Left lung (tissue), 10 donors: ENCODE results near the gene GATA1. TPM values are rescaled to one million over a fixed set of nuclear protein-coding genes. Genes with fewer than 3 reads are reported as not detected.

Experiments
- ATAC-seq: fragments of 200-7000 bp; cut with Tn5 transposase; one replicate; pipeline ENCODE4 v1.9.1; 2020; ENCODE audit warnings: moderate library complexity
- DNase-seq, 4 donors: peaks; one replicate each; pipeline ENCODE4 v3.0.0-alpha.2; 2013 to 2020
- H3K27ac ChIP-seq, 2 donors: fragments of 200-600 bp; sonication (generic) in 1 of 2; one replicate each; pipeline versions ENCODE4 v1.5.0 to v1.8.0; 2020 to 2021
- H3K27me3 ChIP-seq, 2 donors: fragments of 200-600 bp; sonication (generic) in 1 of 2; one replicate each; pipeline versions ENCODE4 v1.5.0 to v1.8.0; 2020 to 2021
- H3K36me3 ChIP-seq, 2 donors: fragments of 200-600 bp; sonication (generic) in 1 of 2; one replicate each; pipeline versions ENCODE4 v1.5.0 to v1.8.0; 2020 to 2021
- H3K4me1 ChIP-seq, 2 donors: fragments of 200-600 bp; one replicate each; pipeline ENCODE4 v1.8.0; 2021
- H3K4me3 ChIP-seq, 2 donors: fragments of 200-600 bp; sonication (generic) in 1 of 2; one replicate each; pipeline versions ENCODE4 v1.5.0 to v1.8.0; 2020 to 2021; ENCODE audit warnings: mild to moderate bottlenecking in 1 of 2
- H3K9me3 ChIP-seq, 2 donors: fragments of 200-600 bp; sonication (generic) in 1 of 2; one replicate each; pipeline versions ENCODE4 v1.5.0 to v1.8.0; 2020 to 2021
- CTCF ChIP-seq, 2 donors: fragments of 200-600 bp; sonication (generic) in 1 of 2; IDR thresholded peaks; one replicate each; pipeline versions ENCODE4 v1.5.0 to v1.8.0; 2021; ENCODE audit warnings: antibody characterized with exemption in 2 of 2
- intact Hi-C, 2 donors: fragments of 100-400 bp; cut with DNase I; formaldehyde crosslinking; loops; one replicate each; pipeline versions ENCODE4 v1.11.2 to v1.14.2; 2022
- polyA plus RNA-seq, 6 donors: library from polyadenylated mRNA; unstranded; fragments of 120-200 nt; gene quantifications; one replicate each; pipeline ENCODE4 v1.2.1, GENCODE V29; 2013; ENCODE audit not compliant: insufficient read length in 6 of 6
- total RNA-seq, 2 donors: library from RNA; stranded (reverse); fragmentation: NEBNext Ultra II Directional; extraction: Animal tissue kit (Norgen Biotek cat#: 25700); gene quantifications; one replicate each; pipeline ENCODE4 v1.2.1, GENCODE V29; 2021
- donor health status: DM: no; HTN: yes; CAD: no.
- donor health status: DM: no; HTN: no; CAD: no.

GATA1 gene
- total and polyA plus RNA-seq, 8 donors: 0.47 to 1.3 (median 0.77) TPM

- TF ChIP-seq CTCF (IDR thresholded peaks at IDR 0.05): no peak
- Histone ChIP-seq H3K36me3 (no peaks in the 10 kb centered on the region), H3K9me3 (no peaks in the 10 kb centered on the region), H3K4me1 (peaks cover 0 to 4% of the 10 kb centered on the region in 2 donors), H3K4me3 (no peak overlapping the region), H3K27me3 (peaks cover 4 to 27% of the 10 kb centered on the region in 2 donors), H3K27ac (no peak overlapping the region)
- ATAC-seq (no peak), DNase-seq (no peak)
- intact Hi-C loops: no loop called here
These were observed 53.3 kb downstream of the GATA1 start for GRCh38 chrX:48839686-48840085.

Other genes starting within 250 kb of the GATA1 start
- gene TBC1D25, start 246.9 kb upstream of the GATA1 start, total RNA-seq: 10 to 100 TPM; 11.8 to 15.2 TPM
- 10 to 100 TPM in 2 of 6 donors, 1 to 10 TPM in 4; 8.7 to 10.9 (median 9.4) TPM for gene TBC1D25, start 246.9 kb upstream of the GATA1 start, polyA plus RNA-seq
- gene RBM3, start 212.1 kb upstream of the GATA1 start, total RNA-seq: 100 to 1,000 TPM in 1 of 2 donors, 10 to 100 TPM in 1; 82.3 to 217 TPM
- 100 to 1,000 TPM; 350 to 454 (median 390) TPM for gene RBM3, start 212.1 kb upstream of the GATA1 start, polyA plus RNA-seq
- 100 to 1,000 TPM; 108 to 114 TPM for gene WDR13, start 189.1 kb upstream of the GATA1 start, total RNA-seq
- gene WDR13, start 189.1 kb upstream of the GATA1 start, polyA plus RNA-seq: 100 to 1,000 TPM in 5 of 6 donors, 10 to 100 TPM in 1; 97.5 to 145 (median 112) TPM
- gene WAS, start 102.8 kb upstream of the GATA1 start, total RNA-seq: 10 to 100 TPM; 16.4 to 49.1 TPM
- gene WAS, start 102.8 kb upstream of the GATA1 start, polyA plus RNA-seq: 1 to 10 TPM; 4.1 to 5.1 (median 4.3) TPM
- gene SUV39H1, start 89.9 kb upstream of the GATA1 start, total RNA-seq: 1 to 10 TPM; 5.0 to 6.2 TPM
- gene SUV39H1, start 89.9 kb upstream of the GATA1 start, polyA plus RNA-seq: 1 to 10 TPM; 6.0 to 8.4 (median 6.7) TPM
- 1 to 10 TPM in 1 of 2 donors, under 1 TPM in 1; 0.84 to 2.5 TPM for gene GLOD5, start 24.8 kb upstream of the GATA1 start, total RNA-seq
- 1 to 10 TPM; 1.3 to 2.3 (median 1.6) TPM for gene GLOD5, start 24.8 kb upstream of the GATA1 start, polyA plus RNA-seq
- 10 to 100 TPM; 76.7 to 82.9 TPM for gene HDAC6, start 15.5 kb downstream of the GATA1 start, total RNA-seq
- gene HDAC6, start 15.5 kb downstream of the GATA1 start, polyA plus RNA-seq: 100 to 1,000 TPM; 149 to 199 (median 166) TPM
- gene ERAS, start 39.9 kb downstream of the GATA1 start, total RNA-seq: not detected
- gene ERAS, start 39.9 kb downstream of the GATA1 start, polyA plus RNA-seq: under 1 TPM in 5 of 6 donors, not detected in 1; 0.14 to 0.52 (median 0.26) TPM
- gene PCSK1N, start 49.0 kb downstream of the GATA1 start, total RNA-seq: 1 to 10 TPM; 2.3 to 3.9 TPM
- gene PCSK1N, start 49.0 kb downstream of the GATA1 start, polyA plus RNA-seq: 1 to 10 TPM; 1.4 to 4.9 (median 3.4) TPM
- gene TIMM17B, start 111.2 kb downstream of the GATA1 start, total RNA-seq: 10 to 100 TPM; 36.7 to 41.0 TPM
- gene TIMM17B, start 111.2 kb downstream of the GATA1 start, polyA plus RNA-seq: 10 to 100 TPM; 29.5 to 36.0 (median 33.4) TPM
- gene PQBP1, start 111.3 kb downstream of the GATA1 start, total RNA-seq: 10 to 100 TPM; 56.3 to 68.2 TPM
- gene PQBP1, start 111.3 kb downstream of the GATA1 start, polyA plus RNA-seq: 10 to 100 TPM; 74.0 to 84.6 (median 79.8) TPM
- 10 to 100 TPM; 38.0 to 39.4 TPM for gene SLC35A2, start 125.1 kb downstream of the GATA1 start, total RNA-seq
- gene SLC35A2, start 125.1 kb downstream of the GATA1 start, polyA plus RNA-seq: 10 to 100 TPM; 21.5 to 27.2 (median 22.6) TPM
- 10 to 100 TPM; 14.2 to 17.7 TPM for gene PIM2, start 132.4 kb downstream of the GATA1 start, total RNA-seq
- 1 to 10 TPM; 4.6 to 8.3 (median 5.0) TPM for gene PIM2, start 132.4 kb downstream of the GATA1 start, polyA plus RNA-seq
- 10 to 100 TPM; 38.1 to 41.7 TPM for gene OTUD5, start 171.0 kb downstream of the GATA1 start, total RNA-seq
- 10 to 100 TPM; 56.4 to 60.4 (median 59.6) TPM for gene OTUD5, start 171.0 kb downstream of the GATA1 start, polyA plus RNA-seq
- 1 to 10 TPM; 2.3 to 4.3 TPM for gene KCND1, start 185.3 kb downstream of the GATA1 start, total RNA-seq
- gene KCND1, start 185.3 kb downstream of the GATA1 start, polyA plus RNA-seq: 1 to 10 TPM; 4.0 to 5.7 (median 4.5) TPM
- gene GRIPAP1, start 215.7 kb downstream of the GATA1 start, total RNA-seq: 10 to 100 TPM; 36.1 to 52.2 TPM
- gene GRIPAP1, start 215.7 kb downstream of the GATA1 start, polyA plus RNA-seq: 10 to 100 TPM; 49.1 to 67.1 (median 61.3) TPM